HS-27A (cell line): Measurements from ENCODE around the gene B3GNT5.
"Not testable (repeated sequence)": the region's sequence is repeated elsewhere in the genome, so short reads cannot be mapped to it uniquely, and the experiment has no call there.

Experiments
- DNase-seq: peaks from one replicate; pipeline ENCODE4 v3.0.0-alpha.2; 2012; ENCODE audit warnings: low read depth, missing footprints

B3GNT5 gene

GRCh38 chr3:183252973-183253527 lies at the start of gene B3GNT5:
B3GNT5 (plus strand) TSS chr3:183253253; CDS start chr3:183269799, 16,546 bp downstream.
- no peak for DNase-seq

- no peak for DNase-seq
These were observed 49.4 kb upstream of the B3GNT5 start for GRCh38 chr3:183203670-183204069.

GRCh38 chr3:183208260-183208659 lies 44.8 kb upstream of the B3GNT5 start:
- no peak for DNase-seq

GRCh38 chr3:183208800-183209199 lies 44.3 kb upstream of the B3GNT5 start:
- DNase-seq: no peak

- DNase-seq: no peak
These were observed 42.7 kb upstream of the B3GNT5 start for GRCh38 chr3:183210341-183210740.

GRCh38 chr3:183210862-183211341 lies 42.2 kb upstream of the B3GNT5 start:
- DNase-seq: no peak

- DNase-seq: no peak
These were observed 41.7 kb upstream of the B3GNT5 start for GRCh38 chr3:183211352-183211751.

GRCh38 chr3:183212096-183212495 lies 41.0 kb upstream of the B3GNT5 start:
- no peak for DNase-seq

GRCh38 chr3:183212565-183212964 lies 40.5 kb upstream of the B3GNT5 start:
- no peak for DNase-seq

GRCh38 chr3:183213415-183214276 lies 39.4 kb upstream of the B3GNT5 start:
- no peak for DNase-seq

- no peak for DNase-seq
These were observed 38.8 kb upstream of the B3GNT5 start for GRCh38 chr3:183214277-183214612.

GRCh38 chr3:183215591-183216202 lies 37.4 kb upstream of the B3GNT5 start:
- no peak for DNase-seq

GRCh38 chr3:183217548-183218332 lies 35.3 kb upstream of the B3GNT5 start:
- DNase-seq: no peak

GRCh38 chr3:183218826-183219225 lies 34.2 kb upstream of the B3GNT5 start:
- no peak for DNase-seq

- no peak for DNase-seq
These were observed 32.2 kb upstream of the B3GNT5 start for GRCh38 chr3:183220828-183221227.

GRCh38 chr3:183222631-183223235 lies 30.3 kb upstream of the B3GNT5 start:
- no peak for DNase-seq

- DNase-seq: no peak
These were observed 28.7 kb upstream of the B3GNT5 start for GRCh38 chr3:183224180-183224970.

- DNase-seq: no peak
These were observed 26.6 kb upstream of the B3GNT5 start for GRCh38 chr3:183226333-183226890.

- no peak for DNase-seq
These were observed 25.5 kb upstream of the B3GNT5 start for GRCh38 chr3:183227586-183227985.

GRCh38 chr3:183229178-183229577 lies 23.9 kb upstream of the B3GNT5 start:
- DNase-seq: no peak

GRCh38 chr3:183230251-183230650 lies 22.8 kb upstream of the B3GNT5 start:
- not testable (repeated sequence) for DNase-seq
